Upper lobe of right lung (tissue), 1 donor: ENCODE results near the gene NEUROD6. TPM values are rescaled to one million over a fixed set of nuclear protein-coding genes. Genes with fewer than 3 reads are reported as not detected.
A peak's percentile ranks its signal among the peaks of the same experiment; 100 is the strongest.

Experiments used
- ATAC-seq: fragments of 200-7000 bp; cut with Tn5 transposase; one replicate; pipeline ENCODE4 v1.9.1; 2020; ENCODE audit warnings: mild to moderate bottlenecking, moderate library complexity
- DNase-seq: peaks from one replicate; pipeline ENCODE4 v3.0.0-alpha.2; 2020
- H3K27ac ChIP-seq: fragments of 200-600 bp; one replicate; pipeline ENCODE4 v1.8.0; 2022
- H3K27me3 ChIP-seq: fragments of 200-600 bp; one replicate; pipeline ENCODE4 v1.8.0; 2022; ENCODE audit warnings: mild to moderate bottlenecking
- H3K36me3 ChIP-seq: fragments of 200-600 bp; one replicate; pipeline ENCODE4 v1.8.0; 2022
- H3K4me1 ChIP-seq: fragments of 200-600 bp; one replicate; pipeline ENCODE4 v1.8.0; 2022
- H3K4me3 ChIP-seq: fragments of 200-600 bp; one replicate; pipeline ENCODE4 v1.8.0; 2022; ENCODE audit warnings: mild to moderate bottlenecking
- H3K9me3 ChIP-seq: fragments of 200-600 bp; one replicate; pipeline ENCODE4 v1.8.0; 2022
- intact Hi-C: fragments of 100-400 bp; cut with DNase I; formaldehyde crosslinking; loops from one replicate; pipeline ENCODE4 v1.11.0; 2022
- total RNA-seq: library from RNA; stranded (reverse); fragmentation: NEBNext Ultra II Directional; extraction: Animal tissue kit (Norgen Biotek cat#: 25700); gene quantifications from one replicate; pipeline ENCODE4 v1.2.1, GENCODE V29; 2021
- TF ChIP-seq, protein P1 (sequence below): fragments of 200-600 bp; IDR thresholded peaks from one replicate; pipeline ENCODE4 v1.8.0; 2022; ENCODE audit warnings: antibody characterized with exemption
- donor health status: DM: no; HTN: yes; CAD: no; lungs with severe emphysema.

NEUROD6 gene
- total RNA-seq, 1 donor from 2014 or later = not detected

DNA sequence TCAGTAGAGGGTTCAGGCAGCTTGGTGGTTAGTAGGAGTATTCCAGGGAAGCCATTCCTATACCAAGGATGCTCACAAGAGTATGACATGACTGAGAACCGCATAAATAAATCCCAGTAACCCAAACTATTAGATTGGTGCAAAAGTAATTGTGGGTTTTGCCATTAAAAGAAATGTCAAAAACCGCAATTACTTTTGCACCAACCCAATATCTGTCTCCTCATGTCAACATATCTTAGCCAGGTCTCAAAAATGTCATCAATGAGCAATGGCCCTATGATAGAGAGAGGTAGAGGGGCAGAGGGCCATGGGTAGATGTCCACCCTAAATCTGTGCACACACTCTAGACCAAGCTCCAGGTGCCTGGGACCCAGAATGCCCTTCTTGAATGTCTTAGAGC, 23.6 kb downstream of the NEUROD6 start:
- intact Hi-C loops = no loop called here
- Histone ChIP-seq H3K36me3 (no peaks in the 10 kb centered on the region), H3K27me3 (no peaks in the 10 kb centered on the region), H3K27ac (no peak overlapping the region), H3K9me3 (no peaks in the 10 kb centered on the region), H3K4me3 (no peak overlapping the region), H3K4me1 (no peaks in the 10 kb centered on the region)
- ATAC-seq (no peak), DNase-seq (no peak)
- TF ChIP-seq, protein P1, sequence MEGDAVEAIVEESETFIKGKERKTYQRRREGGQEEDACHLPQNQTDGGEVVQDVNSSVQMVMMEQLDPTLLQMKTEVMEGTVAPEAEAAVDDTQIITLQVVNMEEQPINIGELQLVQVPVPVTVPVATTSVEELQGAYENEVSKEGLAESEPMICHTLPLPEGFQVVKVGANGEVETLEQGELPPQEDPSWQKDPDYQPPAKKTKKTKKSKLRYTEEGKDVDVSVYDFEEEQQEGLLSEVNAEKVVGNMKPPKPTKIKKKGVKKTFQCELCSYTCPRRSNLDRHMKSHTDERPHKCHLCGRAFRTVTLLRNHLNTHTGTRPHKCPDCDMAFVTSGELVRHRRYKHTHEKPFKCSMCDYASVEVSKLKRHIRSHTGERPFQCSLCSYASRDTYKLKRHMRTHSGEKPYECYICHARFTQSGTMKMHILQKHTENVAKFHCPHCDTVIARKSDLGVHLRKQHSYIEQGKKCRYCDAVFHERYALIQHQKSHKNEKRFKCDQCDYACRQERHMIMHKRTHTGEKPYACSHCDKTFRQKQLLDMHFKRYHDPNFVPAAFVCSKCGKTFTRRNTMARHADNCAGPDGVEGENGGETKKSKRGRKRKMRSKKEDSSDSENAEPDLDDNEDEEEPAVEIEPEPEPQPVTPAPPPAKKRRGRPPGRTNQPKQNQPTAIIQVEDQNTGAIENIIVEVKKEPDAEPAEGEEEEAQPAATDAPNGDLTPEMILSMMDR = no peak

DNA sequence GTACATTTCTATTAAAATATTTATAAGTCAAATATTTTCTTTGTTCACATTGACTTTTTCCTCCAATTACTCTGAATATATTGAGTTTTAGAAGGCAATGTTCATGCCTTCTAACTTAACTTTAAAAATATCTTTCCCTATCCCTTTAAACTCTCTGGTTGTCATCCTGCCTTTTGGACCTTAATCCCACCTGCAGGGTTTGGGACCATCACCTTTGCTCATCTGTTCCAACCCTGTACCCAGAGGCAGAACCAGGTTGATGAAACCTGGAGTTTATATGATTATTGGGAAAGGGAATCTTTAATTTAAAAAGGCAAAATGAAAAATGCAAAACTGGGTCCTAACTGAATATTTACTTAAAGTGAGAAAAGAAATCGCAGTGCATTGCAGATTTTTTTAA, 24.8 kb downstream of the NEUROD6 start:
- Histone ChIP-seq H3K4me1 (no peaks in the 10 kb centered on the region), H3K27ac (no peak overlapping the region), H3K9me3 (no peaks in the 10 kb centered on the region), H3K4me3 (no peak overlapping the region), H3K36me3 (no peaks in the 10 kb centered on the region), H3K27me3 (no peaks in the 10 kb centered on the region)
- ATAC-seq (no peak), DNase-seq (no peak)
- TF ChIP-seq, protein P1 = no peak
- intact Hi-C loops = no loop called here

DNA sequence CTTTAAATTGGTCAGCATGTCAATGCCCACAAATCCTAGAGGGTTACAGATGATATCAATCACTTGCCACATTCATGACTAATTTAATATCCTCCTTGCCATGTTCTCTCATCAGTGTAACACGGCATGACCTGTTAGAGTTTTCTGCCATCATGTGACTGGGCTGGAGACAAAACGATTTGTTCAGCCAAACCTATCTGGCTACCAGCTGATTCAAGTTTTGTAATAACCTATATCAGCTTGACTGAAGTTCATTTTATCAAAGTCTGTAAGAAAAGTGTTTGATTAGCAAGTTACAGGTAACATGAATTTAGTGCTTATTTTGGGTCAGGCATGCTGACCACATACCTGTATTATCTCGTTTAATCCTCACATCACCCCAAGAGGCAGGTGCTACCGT, 25.7 kb downstream of the NEUROD6 start:
- H3K36me3 ChIP-seq = no peaks in the 10 kb centered on the region
- TF ChIP-seq, protein P1 = no peak
- H3K27me3 ChIP-seq = no peaks in the 10 kb centered on the region
- intact Hi-C loops = no loop called here
- no peak overlapping the region for H3K4me3 ChIP-seq
- no peak overlapping the region for H3K27ac ChIP-seq
- H3K4me1 ChIP-seq = no peaks in the 10 kb centered on the region
- H3K9me3 ChIP-seq = no peaks in the 10 kb centered on the region
- DNase-seq (no peak), ATAC-seq (no peak)

DNA sequence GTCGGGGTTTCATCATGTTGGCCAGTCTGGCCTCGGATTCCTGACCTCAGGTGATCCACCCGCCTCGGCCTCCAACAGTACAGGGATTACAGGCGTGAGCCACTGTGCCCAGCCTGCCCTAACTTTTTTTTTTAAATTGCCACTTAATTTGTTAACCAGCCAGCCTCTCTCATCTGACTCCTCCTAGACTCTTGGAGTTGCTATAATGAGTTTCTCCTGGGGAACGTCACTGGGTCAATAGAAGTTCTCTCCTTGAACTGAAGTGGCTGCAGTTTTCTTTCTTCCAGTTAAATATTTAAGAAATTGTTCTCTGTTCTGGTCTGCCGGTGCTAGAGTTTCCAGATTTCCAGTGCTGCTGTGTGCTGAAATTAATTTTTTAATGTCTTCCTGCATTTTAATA, 27.6 kb downstream of the NEUROD6 start:
- Histone ChIP-seq H3K27me3 (no peaks in the 10 kb centered on the region), H3K27ac (no peak overlapping the region), H3K4me1 (no peaks in the 10 kb centered on the region), H3K36me3 (no peaks in the 10 kb centered on the region), H3K4me3 (no peak overlapping the region), H3K9me3 (no peaks in the 10 kb centered on the region)
- ATAC-seq = peak; percentile 81
- DNase-seq = no peak
- TF ChIP-seq, protein P1 = no peak
- intact Hi-C loops = no loop called here

DNA sequence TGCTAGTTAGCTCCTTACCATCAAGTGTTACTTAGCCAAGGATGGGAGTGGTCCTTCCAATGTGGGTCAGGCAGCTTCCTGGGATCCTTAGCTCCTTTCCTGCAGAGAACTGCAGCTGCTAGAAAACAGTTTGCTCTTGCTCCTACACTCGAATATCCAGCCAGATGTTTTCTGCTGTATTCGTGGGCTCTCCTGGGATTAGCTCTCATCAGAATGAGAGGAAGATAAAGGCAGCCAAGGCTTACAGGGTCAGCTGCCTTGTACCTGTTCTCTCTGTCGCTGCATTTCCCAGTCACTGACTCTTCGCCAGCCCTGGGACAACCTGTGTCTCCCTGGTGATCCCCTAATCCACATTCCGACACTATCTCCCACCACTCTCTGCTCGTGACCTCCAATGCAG, 29.0 kb downstream of the NEUROD6 start:
- no peak overlapping the region for H3K4me3 ChIP-seq
- DNase-seq (no peak), ATAC-seq (no peak)
- intact Hi-C loops = no loop called here
- H3K27ac ChIP-seq = no peak overlapping the region
- TF ChIP-seq, protein P1 = no peak
- H3K27me3 ChIP-seq = no peaks in the 10 kb centered on the region
- H3K36me3 ChIP-seq = no peaks in the 10 kb centered on the region
- no peaks in the 10 kb centered on the region for H3K4me1 ChIP-seq
- H3K9me3 ChIP-seq = no peaks in the 10 kb centered on the region

DNA sequence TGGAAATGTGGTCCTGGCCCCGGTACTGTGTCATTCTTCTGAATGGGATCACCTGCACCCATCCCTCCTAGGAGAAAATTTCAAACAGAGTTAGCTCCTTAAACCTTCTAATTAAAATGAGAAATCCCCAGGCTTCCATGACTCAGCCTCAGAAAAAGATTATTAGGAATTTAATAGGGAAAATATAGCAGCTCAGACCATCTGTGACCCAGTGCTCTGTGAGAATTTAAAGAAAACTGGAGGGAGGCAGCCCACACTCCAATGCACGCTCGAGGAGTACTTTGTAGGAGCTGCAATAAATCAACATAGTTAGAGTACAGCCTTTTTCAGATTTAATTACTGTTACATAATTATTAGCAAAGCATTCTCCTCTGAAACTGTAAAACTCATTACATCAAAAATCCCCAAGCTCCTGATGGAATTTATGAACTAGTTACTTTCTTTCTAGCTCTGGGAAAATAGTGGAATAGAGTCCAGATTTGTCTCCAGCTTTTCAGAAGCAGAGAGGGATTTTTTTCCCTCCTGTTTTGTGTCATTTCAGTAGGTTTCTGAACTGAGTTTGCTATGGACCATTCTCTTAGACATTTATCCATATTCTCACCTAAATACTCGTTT, 30.1 kb downstream of the NEUROD6 start:
- DNase-seq (no peak), ATAC-seq (no peak)

More for the DNA sequence above, 30.1 kb downstream of the NEUROD6 start:
- Histone ChIP-seq H3K9me3 (no peaks in the 10 kb centered on the region), H3K4me1 (no peaks in the 10 kb centered on the region), H3K4me3 (no peak overlapping the region), H3K36me3 (no peaks in the 10 kb centered on the region), H3K27ac (no peak overlapping the region), H3K27me3 (no peaks in the 10 kb centered on the region)
- TF ChIP-seq, protein P1 = no peak
- intact Hi-C loops = no loop called here
